B cell (primary cell): ENCODE results near the gene GBP5. TPM values are rescaled to one million over a fixed set of nuclear protein-coding genes. Genes with fewer than 3 reads are reported as not detected.
A peak's percentile ranks its signal among the peaks of the same experiment; 100 is the strongest.

Experiments
- ATAC-seq: fragments of 200-7000 bp; cut with Tn5 transposase; one replicate; pipeline ENCODE4 v1.10.0; 2021; ENCODE audit warnings: low read depth, mild to moderate bottlenecking, moderate number of reproducible peaks, moderate library complexity
- CTCF ChIA-PET: fragments of 350-600 bp; sonication (Branson Sonifier 250); formaldehyde crosslinking; loops from one replicate; lab custom pipeline; 2021; ENCODE audit warnings: antibody characterized with exemption, inconsistent platforms; lab: Charles Lee
- POLR2A ChIA-PET: fragments of 350-600 bp; sonication (Branson Sonifier 250); formaldehyde crosslinking; loops from one replicate; lab custom pipeline; 2021; ENCODE audit warnings: antibody characterized with exemption; lab: Charles Lee
- DNase-seq: peaks from one replicate; pipeline ENCODE4 v3.0.0; 2013
- H2AFZ ChIP-seq: 2 replicates; pipeline ENCODE4 v1.6.1; 2012; ENCODE audit warnings: mild to moderate bottlenecking, low read depth, low read length; ENCODE audit not compliant: insufficient read depth, poor library complexity, severe bottlenecking
- H3K27ac ChIP-seq, 2 donors: 1 replicate in 1 of 2; 2 replicates in 1 of 2; pipeline ENCODE4 v1.5.1; 2012 to 2013; ENCODE audit warnings: low read length in 2 of 2, mild to moderate bottlenecking in 2 of 2, moderate library complexity in 1 of 2
- H3K27me3 ChIP-seq, 4 experiments: fragments of 200-600 bp in 1 of 4; sonication (generic) in 1 of 4; replicated peaks in 1 of 4; 1 replicate in 2 of 4; 2 replicates in 2 of 4; pipeline versions ENCODE4 v1.6.1 to v1.7.0; 2013 to 2016; ENCODE audit warnings: low read length in 3 of 4, mild to moderate bottlenecking in 2 of 4, mixed read lengths in 1 of 4, moderate library complexity in 1 of 4; ENCODE audit not compliant: insufficient read depth in 4 of 4, control insufficient read depth in 3 of 4; ENCODE audit errors: control extremely low read depth in 1 of 4
- H3K36me3 ChIP-seq, 2 experiments: replicated peaks in 1 of 2; 1 replicate in 1 of 2; 2 replicates in 1 of 2; pipeline versions ENCODE4 v1.6.1 to v1.7.1; 2013; ENCODE audit warnings: low read length in 1 of 2; ENCODE audit not compliant: insufficient read depth in 2 of 2, control insufficient read depth in 1 of 2; ENCODE audit errors: control extremely low read depth in 1 of 2, extremely low read depth in 1 of 2
- H3K4me1 ChIP-seq, 2 donors: fragments of 200-600 bp in 1 of 2; sonication (generic) in 1 of 2; 1 replicate in 1 of 2; 2 replicates in 1 of 2; pipeline versions ENCODE4 v1.5.1 to v1.6.1; 2013 to 2017; ENCODE audit warnings: low read length in 2 of 2; ENCODE audit not compliant: control insufficient read depth in 2 of 2, insufficient read depth in 2 of 2
- H3K4me2 ChIP-seq: replicated peaks from 2 replicates; pipeline ENCODE3; 2012; ENCODE audit warnings: mild to moderate bottlenecking, low read depth, low read length; ENCODE audit not compliant: poor library complexity, severe bottlenecking
- H3K4me3 ChIP-seq, 5 experiments: fragments of 200-600 bp in 1 of 5; sonication (generic) in 1 of 5; 1 replicate in 3 of 5; 2 replicates in 2 of 5; pipeline versions ENCODE4 v1.5.1 to v1.7.0; 2011 to 2016; ENCODE audit warnings: low read length in 4 of 5, mild to moderate bottlenecking in 4 of 5, low read depth in 2 of 5, control low read depth in 1 of 5, moderate library complexity in 1 of 5; ENCODE audit not compliant: insufficient read depth in 1 of 5; ENCODE audit errors: control extremely low read depth in 1 of 5, extremely low read depth in 1 of 5
- H3K79me2 ChIP-seq: fragments of 200-600 bp; sonication (generic); one replicate; pipeline ENCODE4 v1.6.0; 2016; ENCODE audit warnings: low read length; ENCODE audit not compliant: control insufficient read depth, insufficient read depth
- H3K9ac ChIP-seq: fragments of 200-600 bp; sonication (generic); 2 replicates; pipeline ENCODE4 v1.6.1; 2017; ENCODE audit warnings: mild to moderate bottlenecking, low read length, moderate library complexity
- H3K9me3 ChIP-seq, 3 donors: one replicate each; pipeline versions ENCODE4 v1.6.1 to v1.7.1; 2013; ENCODE audit warnings: low read length in 2 of 3; ENCODE audit not compliant: control insufficient read depth in 2 of 3, insufficient read depth in 1 of 3; ENCODE audit errors: control extremely low read depth in 1 of 3
- H4K20me1 ChIP-seq: 2 replicates; pipeline ENCODE4 v1.6.0; 2012; ENCODE audit warnings: mild to moderate bottlenecking, low read length; ENCODE audit not compliant: insufficient read depth, control insufficient read depth, poor library complexity, severe bottlenecking
- H3K27ac Mint-ChIP-seq: one replicate; pipeline ENCODE4 v1.8.0; 2021; ENCODE audit warnings: mixed read lengths
- H3K27me3 Mint-ChIP-seq: one replicate; pipeline ENCODE4 v1.8.0; 2021; ENCODE audit warnings: mixed read lengths
- H3K4me1 Mint-ChIP-seq: one replicate; pipeline ENCODE4 v1.8.0; 2021; ENCODE audit warnings: mixed read lengths
- H3K4me3 Mint-ChIP-seq: one replicate; pipeline ENCODE4 v1.8.0; 2021; ENCODE audit warnings: mixed read lengths
- H3K9me3 Mint-ChIP-seq: one replicate; pipeline ENCODE4 v1.8.0; 2022; ENCODE audit warnings: mixed read lengths; ENCODE audit not compliant: insufficient read depth
- CTCF ChIP-seq: fragments of 200-600 bp; IDR thresholded peaks from one replicate; pipeline ENCODE4 v1.8.0; 2022; ENCODE audit warnings: antibody characterized with exemption, mild to moderate bottlenecking
- EZH2 ChIP-seq: IDR thresholded peaks from 2 replicates; pipeline ENCODE4 v1.6.1; 2012; ENCODE audit warnings: borderline replicate concordance, low read depth, mild to moderate bottlenecking, moderate library complexity, low read length; ENCODE audit not compliant: insufficient read depth, poor library complexity, severe bottlenecking
- WGBS: methylation state at CpG from one replicate; pipeline ENCODE4 v1.1.5; 2013; ENCODE audit warnings: missing lambda C conversion rate; ENCODE audit not compliant: insufficient coverage; 5-methylcytosine and 5-hydroxymethylcytosine counted together
- intact Hi-C: fragments of 100-400 bp; cut with micrococcal nuclease; formaldehyde crosslinking; loops from one replicate; pipeline ENCODE4 v1.10.0; 2022
- polyA plus RNA-seq: library from polyadenylated mRNA; depleted of rRNA; stranded (reverse); fragments of >200 nt; gene quantifications from 2 replicates; pipeline ENCODE4 v1.2.3, GENCODE V29; 2012
- total RNA-seq, 2 donors: library from RNA; stranded (reverse); fragments of 120-200 nt in 1 of 2; gene quantifications; 1 replicate in 1 of 2; 2 replicates in 1 of 2; pipeline versions ENCODE4 v1.2.3 to v1.2.4, GENCODE V29; 2013 to 2022

GBP5 gene
- total and polyA plus RNA-seq, 2 donors (not counting 1 experiment from before 2014, with no cell fraction given), result 17.6 to 25.2 TPM

DNA sequence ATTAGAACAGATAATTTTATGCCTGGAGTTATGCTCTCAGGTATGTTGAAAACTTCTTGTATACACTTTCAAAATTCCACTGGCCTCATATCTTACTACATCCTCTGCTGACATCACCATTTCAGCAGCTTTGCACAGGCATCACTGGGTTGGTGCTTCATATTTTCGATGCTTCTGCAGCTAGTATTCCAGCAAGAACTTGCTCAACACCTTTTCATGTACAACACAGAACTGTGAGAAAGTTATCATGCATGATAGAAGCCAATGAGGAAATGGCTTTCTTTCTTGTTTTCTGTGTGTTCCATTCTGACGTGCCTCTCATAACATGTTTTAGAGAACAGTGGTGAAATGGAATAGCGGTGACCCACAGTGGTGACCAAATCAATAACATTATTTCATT is 5.1 kb upstream of the GBP5 start:
- Mint-ChIP-seq H3K4me3 (no peak overlapping the region), H3K4me1 (peaks cover 27% of the 10 kb centered on the region), H3K9me3 (peaks cover 3% of the 10 kb centered on the region), H3K27me3 (no peaks in the 10 kb centered on the region), H3K27ac (no peak overlapping the region)
- peaks cover 20% of the 10 kb centered on the region in 2 donors for H3K4me1 ChIP-seq
- 83% methylated on average over 1 of the region's 3 CpGs for WGBS
- peaks cover 0 to 10% (median 2%) of the 10 kb centered on the region in 3 donors for H3K9me3 ChIP-seq
- intact Hi-C loops, result loop anchor here (10.0 kb wide), 1 partner anchor 593 kb away; the partner anchor contains the start of gene PKN2
- peak overlapping the region; percentile 54 for H2AFZ ChIP-seq
- H3K36me3 ChIP-seq, result no peaks in the 10 kb centered on the region
- no peaks in the 10 kb centered on the region for H4K20me1 ChIP-seq
- ChIA-PET CTCF (no interaction called here), POLR2A (no interaction called here)
- no peaks in the 10 kb centered on the region for H3K27me3 ChIP-seq
- H3K27ac ChIP-seq, result peak overlapping the region in 1 of 2 donors; percentile 54
- no peak overlapping the region for H3K4me2 ChIP-seq
- H3K4me3 ChIP-seq, result no peak overlapping the region
- TF ChIP-seq EZH2, result no peak
- no peak overlapping the region for H3K9ac ChIP-seq
- H3K79me2 ChIP-seq, result no peaks in the 10 kb centered on the region
- DNase-seq, result no peak
- peak; percentile 36 for ATAC-seq

DNA sequence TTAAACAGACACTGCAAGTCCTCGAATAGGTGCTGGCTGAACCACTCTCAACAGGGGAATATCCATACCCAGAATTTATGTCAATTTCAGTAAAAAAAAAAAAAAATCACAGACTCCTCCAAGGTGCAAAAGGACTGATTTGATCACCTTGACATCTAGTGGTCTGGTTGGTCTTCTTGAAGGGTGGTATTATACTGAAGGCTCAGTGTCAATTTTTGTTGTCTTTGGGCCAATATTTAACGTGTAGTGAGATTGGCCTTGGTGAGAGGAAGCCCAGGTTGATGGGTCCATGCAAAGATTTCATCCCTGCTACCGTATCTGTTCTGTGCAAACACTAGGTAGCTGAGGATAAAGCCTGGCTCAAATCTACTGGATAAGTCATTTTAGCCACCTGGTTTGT is 4.0 kb upstream of the GBP5 start:
- H3K4me1 ChIP-seq, result peaks cover 20 to 21% of the 10 kb centered on the region in 2 donors
- H3K27ac ChIP-seq, result no peak overlapping the region
- no peaks in the 10 kb centered on the region for H3K27me3 ChIP-seq
- no peak overlapping the region for H2AFZ ChIP-seq
- TF ChIP-seq EZH2 (no peak), CTCF (no peak)
- H3K27ac Mint-ChIP-seq, result no peak overlapping the region
- WGBS, result 55% methylated on average over 2 of the region's 3 CpGs
- H4K20me1 ChIP-seq, result no peaks in the 10 kb centered on the region
- ChIA-PET POLR2A (no interaction called here), CTCF (interaction anchor here (0.6 to 1.0 kb wide), 4 partner anchors 77 to 212 kb away, joined by 3 read pairs; partner anchors contain the start of gene GBP1)
- H3K36me3 ChIP-seq, result no peaks in the 10 kb centered on the region
- peaks cover 3% of the 10 kb centered on the region for H3K9me3 Mint-ChIP-seq
- intact Hi-C loops, result loop anchor here (10.0 kb wide), 1 partner anchor 592 kb away; the partner anchor contains the start of gene PKN2
- H3K79me2 ChIP-seq, result no peaks in the 10 kb centered on the region
- no peak overlapping the region for H3K4me2 ChIP-seq
- no peak for ATAC-seq
- H3K9ac ChIP-seq, result no peak overlapping the region
- peak; percentile 45 for DNase-seq
- H3K27me3 Mint-ChIP-seq, result no peaks in the 10 kb centered on the region
- H3K4me3 Mint-ChIP-seq, result no peak overlapping the region
- H3K9me3 ChIP-seq, result peaks cover 0 to 10% (median 2%) of the 10 kb centered on the region in 3 donors
- no peak overlapping the region for H3K4me3 ChIP-seq
- H3K4me1 Mint-ChIP-seq, result peaks cover 35% of the 10 kb centered on the region
